SU-DHL-6 (cell line): ENCODE results near the gene PDE4D.

Experiments used
- H2AFZ ChIP-seq: fragments of 200-600 bp; sonication (generic); 2 replicates; pipeline ENCODE4 v1.6.1; 2014; ENCODE audit warnings: low read depth, mild to moderate bottlenecking, moderate library complexity, mixed read lengths, antibody characterized with exemption, low read length; ENCODE audit not compliant: severe bottlenecking
- H3F3A ChIP-seq: fragments of 200-600 bp; shearing (Covaris generic); 2 replicates; pipeline ENCODE4 v1.6.0; 2016; ENCODE audit warnings: antibody characterized with exemption, mild to moderate bottlenecking; ENCODE audit not compliant: insufficient read depth
- H3K27ac ChIP-seq: fragments of 200-600 bp; sonication (generic); 2 replicates; pipeline ENCODE4 v1.5.1; 2016; ENCODE audit warnings: low read depth, mild to moderate bottlenecking, low read length, moderate library complexity, mixed read lengths
- H3K27me3 ChIP-seq: fragments of 200-600 bp; sonication (generic), shearing (Covaris generic); 2 replicates; pipeline ENCODE4 v1.6.0; 2014; ENCODE audit warnings: mild to moderate bottlenecking, low read length
- H3K36me3 ChIP-seq: fragments of 200-600 bp; sonication (generic); 2 replicates; pipeline ENCODE4 v1.6.1; 2014; ENCODE audit warnings: mild to moderate bottlenecking, low read length, mixed read lengths
- H3K4me2 ChIP-seq: fragments of 300-600, 200-600 bp; shearing (Covaris generic), sonication (generic); 2 replicates; pipeline ENCODE4 v1.6.0; 2014; ENCODE audit warnings: low read length, low read depth, mild to moderate bottlenecking; ENCODE audit not compliant: poor library complexity, severe bottlenecking
- H3K4me3 ChIP-seq: fragments of 200-600 bp; sonication (generic); 2 replicates; pipeline ENCODE4 v1.5.1; 2014; ENCODE audit warnings: antibody characterized with exemption, low read length, mild to moderate bottlenecking, mixed read lengths; ENCODE audit not compliant: insufficient read depth, poor library complexity, severe bottlenecking
- H3K79me2 ChIP-seq: fragments of 200-600 bp; sonication (generic); 2 replicates; pipeline ENCODE4 v1.6.1; 2014; ENCODE audit warnings: mild to moderate bottlenecking, low read length, moderate library complexity; ENCODE audit not compliant: insufficient read depth
- H3K9ac ChIP-seq: fragments of 200-600 bp; sonication (generic); 2 replicates; pipeline ENCODE4 v1.7.0; 2014; ENCODE audit warnings: mild to moderate bottlenecking, low read length
- H3K9me2 ChIP-seq: fragments of 200-600 bp; sonication (generic); replicated peaks from 2 replicates; pipeline ENCODE4 v1.6.1; 2014; ENCODE audit warnings: low read length; ENCODE audit not compliant: insufficient read depth
- H3K9me3 ChIP-seq: fragments of 200-600 bp; sonication (generic); 2 replicates; pipeline ENCODE4 v1.6.1; 2014; ENCODE audit warnings: low read length, mixed read lengths; ENCODE audit not compliant: insufficient read depth
- H4K20me1 ChIP-seq: fragments of 200-600 bp; sonication (generic); 2 replicates; pipeline ENCODE4 v1.6.1; 2014; ENCODE audit warnings: low read depth, mild to moderate bottlenecking, antibody characterized with exemption, low read length, moderate library complexity, mixed read lengths
- CTCF ChIP-seq: fragments of 200-600 bp; sonication (generic); IDR thresholded peaks from one replicate; pipeline ENCODE4 v1.5.1; 2017; ENCODE audit warnings: antibody characterized with exemption, mild to moderate bottlenecking, low read length, moderate library complexity; ENCODE audit not compliant: insufficient read depth, poor library complexity, severe bottlenecking
- EZH2phosphoT487 ChIP-seq: fragments of 200-600 bp; sonication (generic), shearing (Covaris generic); conservative IDR thresholded peaks from 2 replicates; pipeline ENCODE4 v1.6.1; 2018; ENCODE audit warnings: mild to moderate bottlenecking, antibody characterized with exemption, low read length, moderate library complexity, mixed read lengths

The PDE4D gene

DNA sequence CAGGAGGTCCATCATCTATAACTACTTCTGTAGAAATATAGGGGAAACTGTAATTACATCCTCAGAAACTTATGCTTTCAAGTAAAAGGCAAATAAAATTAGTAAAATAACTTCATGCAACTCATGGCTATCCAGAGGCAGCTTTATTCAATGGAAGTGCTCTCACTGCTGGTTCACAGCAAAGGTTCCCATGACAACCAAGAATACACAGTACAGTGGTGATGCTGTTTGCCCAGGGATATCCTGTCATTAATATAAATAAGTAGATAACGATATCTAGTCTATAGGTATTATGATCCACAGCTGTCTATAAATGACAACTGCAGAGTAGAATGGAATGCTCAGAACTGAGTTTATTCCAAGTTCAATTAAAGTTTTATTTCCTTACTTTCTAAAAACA is 390.3 kb downstream of the PDE4D start:
- Histone ChIP-seq H3F3A (no peaks in the 10 kb centered on the region), H3K27me3 (0 out of 2 replicates have a peak, but pooled peaks cover 3% of the 10 kb centered on the region), H3K36me3 (no peaks in the 10 kb centered on the region), H3K4me2 (no peak overlapping the region), H3K9ac (no peak overlapping the region), H3K27ac (no peak overlapping the region), H3K4me3 (no peak overlapping the region), H2AFZ (no peak overlapping the region), H3K9me3 (no peaks in the 10 kb centered on the region), H3K79me2 (no peaks in the 10 kb centered on the region), H4K20me1 (no peaks in the 10 kb centered on the region), H3K9me2 (no peaks in the 10 kb centered on the region)
- TF ChIP-seq EZH2phosphoT487 (no peak), CTCF (no peak)

DNA sequence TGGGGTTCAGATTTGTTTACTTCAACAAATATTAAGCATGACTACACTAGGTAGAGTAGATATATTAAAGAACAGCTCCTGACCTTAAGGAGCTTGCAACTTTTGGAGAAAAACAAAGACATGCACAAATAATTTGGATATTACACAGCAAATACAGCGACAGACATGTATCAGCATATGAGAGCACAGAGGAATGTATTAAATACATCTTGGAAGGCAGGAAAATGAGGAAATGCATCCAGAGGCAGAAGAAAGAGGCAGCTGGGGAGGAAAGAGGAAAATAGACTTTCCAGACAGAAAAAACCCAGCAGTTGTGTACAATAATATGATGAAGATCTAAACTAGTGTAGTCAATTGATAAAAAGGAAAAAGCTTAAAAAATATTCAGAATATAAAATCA is 392.2 kb downstream of the PDE4D start:
- H3K4me2 ChIP-seq = no peak overlapping the region
- H3K4me3 ChIP-seq = no peak overlapping the region
- H3K27me3 ChIP-seq = 0 out of 2 replicates have a peak, but pooled peaks cover 3% of the 10 kb centered on the region
- no peak for TF ChIP-seq CTCF
- H3K9ac ChIP-seq = no peak overlapping the region
- H3K36me3 ChIP-seq = no peaks in the 10 kb centered on the region
- no peak overlapping the region for H2AFZ ChIP-seq
- no peaks in the 10 kb centered on the region for H3F3A ChIP-seq
- H3K79me2 ChIP-seq = no peaks in the 10 kb centered on the region
- H3K9me2 ChIP-seq = no peaks in the 10 kb centered on the region
- no peak overlapping the region for H3K27ac ChIP-seq
- no peaks in the 10 kb centered on the region for H3K9me3 ChIP-seq
- no peaks in the 10 kb centered on the region for H4K20me1 ChIP-seq

GRCh38 chr5:59500014-59500413 is 393.5 kb downstream of the PDE4D start:
- no peaks in the 10 kb centered on the region for H4K20me1 ChIP-seq
- H3K9me3 ChIP-seq = no peaks in the 10 kb centered on the region
- H3K4me3 ChIP-seq = no peak overlapping the region
- H3K27ac ChIP-seq = no peak overlapping the region
- no peak overlapping the region for H3K9ac ChIP-seq
- H3K79me2 ChIP-seq = no peaks in the 10 kb centered on the region
- H3F3A ChIP-seq = no peaks in the 10 kb centered on the region
- H3K4me2 ChIP-seq = no peak overlapping the region
- H3K9me2 ChIP-seq = no peaks in the 10 kb centered on the region
- H3K36me3 ChIP-seq = no peaks in the 10 kb centered on the region
- H2AFZ ChIP-seq = no peak overlapping the region
- TF ChIP-seq EZH2phosphoT487 (no peak), CTCF (no peak)
- 0 out of 2 replicates have a peak, but pooled peaks cover 3% of the 10 kb centered on the region for H3K27me3 ChIP-seq
